GM19468 (cell line): Measurements from ENCODE around the gene RANGRF.
"Not testable (repeated sequence)": the region's sequence is repeated elsewhere in the genome, so short reads cannot be mapped to it uniquely, and the experiment has no call there.

ENCODE experiments used
- ATAC-seq: cut with Tn5 transposase; IDR thresholded peaks from one replicate; pipeline ENCODE4 v1.9.1; 2021; ENCODE audit warnings: mild to moderate bottlenecking, moderate library complexity, moderate number of reproducible peaks; ENCODE audit not compliant: unreplicated experiment; ENCODE audit errors: extremely low read depth

RANGRF gene

GRCh38 chr17:8288336-8289102 lies at the start of gene RANGRF:
RANGRF (plus strand) TSS chr17:8288670; CDS start chr17:8288789, 119 bp downstream.
- ATAC-seq = no peak

GRCh38 chr17:8243827-8244226 lies 44.6 kb upstream of the RANGRF start:
- ATAC-seq = no peak

- ATAC-seq = no peak
These were observed 43.7 kb upstream of the RANGRF start for GRCh38 chr17:8244768-8245167.

- peak; percentile 22 for ATAC-seq
These were observed 39.5 kb upstream of the RANGRF start, which contains the start of gene PFAS for GRCh38 chr17:8248751-8249607. PFAS (plus strand) TSS chr17:8249289; CDS start chr17:8253938, 4,649 bp downstream.

- ATAC-seq = no peak
These were observed 38.6 kb upstream of the RANGRF start for GRCh38 chr17:8249621-8250500.

- not testable (repeated sequence) for ATAC-seq
These were observed 37.1 kb upstream of the RANGRF start for GRCh38 chr17:8251411-8251810.

GRCh38 chr17:8253801-8254200 lies 34.7 kb upstream of the RANGRF start:
- no peak for ATAC-seq

GRCh38 chr17:8254881-8255280 lies 33.6 kb upstream of the RANGRF start:
- ATAC-seq = no peak

GRCh38 chr17:8255499-8255898 lies 33.0 kb upstream of the RANGRF start:
- ATAC-seq = no peak

GRCh38 chr17:8256291-8256690 lies 32.2 kb upstream of the RANGRF start:
- ATAC-seq = no peak

- ATAC-seq = no peak
These were observed 31.8 kb upstream of the RANGRF start for GRCh38 chr17:8256691-8257090.

- no peak for ATAC-seq
These were observed 30.7 kb upstream of the RANGRF start for GRCh38 chr17:8257801-8258200.

- no peak for ATAC-seq
These were observed 24.1 kb upstream of the RANGRF start for GRCh38 chr17:8264320-8264719.

GRCh38 chr17:8264836-8265542 lies 23.5 kb upstream of the RANGRF start:
- no peak for ATAC-seq

- ATAC-seq = no peak
These were observed 21.6 kb upstream of the RANGRF start for GRCh38 chr17:8266648-8267479.

- ATAC-seq = no peak
These were observed 20.9 kb upstream of the RANGRF start for GRCh38 chr17:8267480-8268147.

GRCh38 chr17:8268550-8269298 lies 19.7 kb upstream of the RANGRF start:
- no peak for ATAC-seq

- no peak for ATAC-seq
These were observed 16.0 kb upstream of the RANGRF start for GRCh38 chr17:8272421-8272820.
